ENCODE results near the gene ABCC5. TPM values are rescaled to one million over a fixed set of nuclear protein-coding genes. Genes with fewer than 3 reads are reported as not detected.

Gene ABCC5
- total RNA-seq, 3 donors from 2014 or later (not counting 1 experiment from before 2014, with no cell fraction given), result 15.6 to 32.5 (median 27.1) TPM

DNA sequence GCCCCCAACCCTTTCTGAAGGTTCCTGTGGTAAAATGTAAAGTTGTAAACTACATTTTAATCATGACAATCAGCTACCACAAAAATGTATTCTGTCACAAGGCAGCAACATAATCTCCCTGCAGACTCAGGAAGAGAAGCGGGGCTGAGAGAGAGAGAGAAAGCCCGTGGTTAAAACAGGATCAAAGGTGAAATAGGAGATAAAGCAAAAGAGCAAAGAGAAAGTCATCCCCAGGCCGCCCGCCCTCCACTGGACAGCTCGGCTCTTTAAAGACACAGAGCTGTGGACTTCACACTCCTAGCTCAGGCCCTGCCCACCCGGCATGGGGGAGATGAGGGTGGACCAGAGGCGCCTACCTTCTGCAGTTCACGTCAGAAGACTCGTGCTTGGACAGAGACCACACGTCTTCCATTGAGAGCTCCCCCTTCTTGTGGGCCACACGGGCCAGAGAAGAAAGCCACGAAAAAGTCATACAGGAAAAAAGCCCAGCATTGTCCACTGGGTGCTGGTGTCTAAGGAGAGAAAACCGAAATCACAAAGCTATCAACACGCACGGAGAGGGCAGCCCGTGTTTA is 29.4 kb downstream of the ABCC5 start:
- Mint-ChIP-seq H3K4me3 (no peak overlapping the region), H3K36me3 (peaks cover 12% of the 10 kb centered on the region), H3K27me3 (ENCODE audit: low read depth in 2 of 2) (no peaks in the 10 kb centered on the region), H3K9me3 (no peaks in the 10 kb centered on the region), H3K27ac (no peak overlapping the region), H3K4me1 (no peaks in the 10 kb centered on the region)
- Histone ChIP-seq H3K4me1 (ENCODE audit: control insufficient read depth, insufficient read depth, low read length) (no peaks in the 10 kb centered on the region), H3K36me3 (ENCODE audit: control insufficient read depth, insufficient read depth, low read length) (peaks cover 21% of the 10 kb centered on the region), H3K4me3 (ENCODE audit: low read length) (no peak overlapping the region), H3K27me3 (ENCODE audit: control insufficient read depth, insufficient read depth, low read length) (no peaks in the 10 kb centered on the region), H3K9me3 (ENCODE audit: control insufficient read depth, insufficient read depth, low read length) (no peaks in the 10 kb centered on the region), H3K27ac (ENCODE audit: low read length) (no peak overlapping the region)
- ATAC-seq, result no peak
- TF ChIP-seq, protein P1, sequence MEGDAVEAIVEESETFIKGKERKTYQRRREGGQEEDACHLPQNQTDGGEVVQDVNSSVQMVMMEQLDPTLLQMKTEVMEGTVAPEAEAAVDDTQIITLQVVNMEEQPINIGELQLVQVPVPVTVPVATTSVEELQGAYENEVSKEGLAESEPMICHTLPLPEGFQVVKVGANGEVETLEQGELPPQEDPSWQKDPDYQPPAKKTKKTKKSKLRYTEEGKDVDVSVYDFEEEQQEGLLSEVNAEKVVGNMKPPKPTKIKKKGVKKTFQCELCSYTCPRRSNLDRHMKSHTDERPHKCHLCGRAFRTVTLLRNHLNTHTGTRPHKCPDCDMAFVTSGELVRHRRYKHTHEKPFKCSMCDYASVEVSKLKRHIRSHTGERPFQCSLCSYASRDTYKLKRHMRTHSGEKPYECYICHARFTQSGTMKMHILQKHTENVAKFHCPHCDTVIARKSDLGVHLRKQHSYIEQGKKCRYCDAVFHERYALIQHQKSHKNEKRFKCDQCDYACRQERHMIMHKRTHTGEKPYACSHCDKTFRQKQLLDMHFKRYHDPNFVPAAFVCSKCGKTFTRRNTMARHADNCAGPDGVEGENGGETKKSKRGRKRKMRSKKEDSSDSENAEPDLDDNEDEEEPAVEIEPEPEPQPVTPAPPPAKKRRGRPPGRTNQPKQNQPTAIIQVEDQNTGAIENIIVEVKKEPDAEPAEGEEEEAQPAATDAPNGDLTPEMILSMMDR (IDR thresholded peaks at IDR 0.05), result no peak
- 64% methylated on average over 16 of the region's 16 CpGs for WGBS (ENCODE audit: insufficient coverage)
- intact Hi-C loops (cut with micrococcal nuclease), result no loop called here
- DNase-seq, result no peak

DNA sequence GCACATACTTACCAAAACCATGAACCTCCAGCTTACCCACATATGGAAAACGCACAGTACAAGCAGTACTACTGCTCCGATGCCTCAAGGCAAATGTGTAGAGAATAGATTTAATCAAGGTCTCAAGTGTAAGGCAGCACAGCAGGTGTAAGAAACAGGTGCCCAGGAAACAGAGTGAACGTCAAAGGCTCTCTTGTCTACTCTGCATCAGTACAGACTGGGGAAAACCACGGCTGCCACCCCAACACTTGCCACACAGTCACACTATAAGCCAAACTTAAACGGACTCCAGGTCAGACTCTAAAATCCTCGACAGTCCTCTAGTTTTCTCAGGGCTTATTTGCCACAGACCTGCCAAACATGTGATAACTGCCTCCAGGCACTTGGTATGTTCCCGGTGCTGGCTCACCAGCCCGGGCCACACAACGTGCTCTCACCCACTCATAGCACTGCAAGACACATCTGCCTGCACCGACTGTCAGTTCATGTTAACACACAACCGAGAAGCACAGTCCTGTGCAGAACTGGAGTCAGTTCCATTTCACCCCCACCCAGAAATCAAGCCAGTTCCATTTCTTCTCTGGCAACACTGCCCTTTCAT is 30.6 kb downstream of the ABCC5 start:
- no peak for ATAC-seq
- 66% methylated on average over 11 of the region's 11 CpGs for WGBS (ENCODE audit: insufficient coverage)
- H3K36me3 Mint-ChIP-seq, result peaks cover 12% of the 10 kb centered on the region

DNA sequence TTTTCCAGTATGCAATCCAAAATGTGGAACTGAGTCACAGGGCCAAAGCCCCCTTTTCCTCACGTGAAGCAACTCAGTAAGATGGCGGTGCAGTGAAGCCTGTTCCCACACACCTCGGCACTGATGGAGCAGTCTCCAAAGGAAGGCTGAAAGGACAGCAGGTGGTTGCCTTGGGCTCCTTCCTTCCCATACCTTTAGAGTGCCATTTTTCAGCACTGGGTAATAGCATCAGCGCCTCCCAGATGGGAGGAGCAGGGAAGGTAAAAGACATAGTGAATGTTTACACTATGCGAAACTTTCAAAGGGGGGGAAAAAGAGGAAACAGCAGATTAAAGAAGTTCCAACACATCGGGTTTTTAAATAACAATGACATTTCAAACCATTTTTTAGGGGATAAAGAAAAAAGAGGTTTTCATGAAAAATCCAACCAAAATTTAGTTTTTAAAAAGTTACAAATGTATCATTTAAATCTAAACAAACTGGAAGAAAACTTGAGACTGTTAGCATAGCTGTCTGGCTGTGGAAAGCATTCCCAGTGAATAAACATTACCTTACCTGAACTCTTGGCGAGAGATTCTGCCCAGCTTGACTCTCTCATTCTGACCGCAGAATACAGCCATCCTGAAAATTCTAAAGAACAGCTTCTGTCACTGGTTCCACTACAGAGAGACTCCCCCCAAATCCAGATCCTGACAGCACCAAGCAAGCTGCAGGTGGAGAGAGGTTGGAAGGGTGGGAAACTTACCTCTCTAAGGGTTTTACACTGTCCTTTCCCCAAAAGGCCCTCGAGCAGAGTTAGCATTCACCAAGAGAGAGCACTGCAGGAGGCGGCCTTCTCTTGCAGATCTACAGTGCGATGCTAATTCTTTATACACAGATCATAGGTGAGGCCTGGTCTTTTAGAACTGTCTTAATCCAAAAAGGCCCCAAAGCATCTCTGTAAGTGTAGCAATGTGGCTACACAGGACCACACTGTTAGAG is 32.6 kb downstream of the ABCC5 start:
- Histone ChIP-seq H3K36me3 (ENCODE audit: control insufficient read depth, insufficient read depth, low read length) (peaks cover 32% of the 10 kb centered on the region), H3K4me3 (ENCODE audit: low read length) (no peak overlapping the region), H3K4me1 (ENCODE audit: control insufficient read depth, insufficient read depth, low read length) (no peaks in the 10 kb centered on the region), H3K9me3 (ENCODE audit: control insufficient read depth, insufficient read depth, low read length) (no peaks in the 10 kb centered on the region), H3K27me3 (ENCODE audit: control insufficient read depth, insufficient read depth, low read length) (no peaks in the 10 kb centered on the region), H3K27ac (ENCODE audit: low read length) (no peak overlapping the region)
- intact Hi-C loops (cut with micrococcal nuclease), result no loop called here
- Mint-ChIP-seq H3K4me3 (no peak overlapping the region), H3K4me1 (no peaks in the 10 kb centered on the region), H3K27me3 (ENCODE audit: low read depth in 2 of 2) (no peaks in the 10 kb centered on the region), H3K36me3 (peaks cover 12% of the 10 kb centered on the region), H3K9me3 (no peaks in the 10 kb centered on the region), H3K27ac (no peak overlapping the region)
- WGBS (ENCODE audit: insufficient coverage), result 95% methylated on average over 10 of the region's 11 CpGs
- DNase-seq (no peak), ATAC-seq (no peak)
- TF ChIP-seq, protein P1 (IDR thresholded peaks at IDR 0.05), result no peak

More for the DNA sequence above, 30.6 kb downstream of the ABCC5 start:
- Mint-ChIP-seq H3K9me3 (no peaks in the 10 kb centered on the region), H3K4me3 (no peak overlapping the region), H3K4me1 (no peaks in the 10 kb centered on the region), H3K27me3 (ENCODE audit: low read depth in 2 of 2) (no peaks in the 10 kb centered on the region), H3K27ac (no peak overlapping the region)
- no peaks in the 10 kb centered on the region for H3K4me1 ChIP-seq (ENCODE audit: control insufficient read depth, insufficient read depth, low read length)
- no peak overlapping the region for H3K4me3 ChIP-seq (ENCODE audit: low read length)
- H3K27me3 ChIP-seq (ENCODE audit: control insufficient read depth, insufficient read depth, low read length), result no peaks in the 10 kb centered on the region
- no peak overlapping the region for H3K27ac ChIP-seq (ENCODE audit: low read length)
- TF ChIP-seq, protein P1 (IDR thresholded peaks at IDR 0.05), result no peak
- no peaks in the 10 kb centered on the region for H3K9me3 ChIP-seq (ENCODE audit: control insufficient read depth, insufficient read depth, low read length)
- intact Hi-C loops (cut with micrococcal nuclease), result no loop called here
- peaks cover 26% of the 10 kb centered on the region for H3K36me3 ChIP-seq (ENCODE audit: control insufficient read depth, insufficient read depth, low read length)
- no peak for DNase-seq
